ENCODE results near the gene SFXN3.

SFXN3 gene

GRCh38 chr10:100983868-100984671 lies 47.0 kb upstream of the SFXN3 start:
- TF ChIP-seq GLIS3 (CRISPR knock-in tag; IDR thresholded peaks at IDR 0.05), result no peak
- no peak for TF ChIP-seq ZNF70 (CRISPR knock-in tag; IDR thresholded peaks at IDR 0.05)
- no peak for TF ChIP-seq TCF4 (CRISPR knock-in tag; IDR thresholded peaks at IDR 0.05; ENCODE audit: borderline replicate concordance)
- TF ChIP-seq PPARA (CRISPR knock-in tag; IDR thresholded peaks at IDR 0.05; ENCODE audit: borderline replicate concordance), result no peak
- TF ChIP-seq SNAI2 (CRISPR knock-in tag; IDR thresholded peaks at IDR 0.05), result no peak
- TF ChIP-seq CSDC2 (CRISPR knock-in tag; IDR thresholded peaks at IDR 0.05), result no peak
- no peak for TF ChIP-seq CSRNP3 (CRISPR knock-in tag; IDR thresholded peaks at IDR 0.05)
- TF ChIP-seq ISL1 (CRISPR knock-in tag; IDR thresholded peaks at IDR 0.05), result no peak
- no peak for TF ChIP-seq ZFP30 (CRISPR knock-in tag; IDR thresholded peaks at IDR 0.05)
- no peak for TF ChIP-seq ZNF8 (CRISPR knock-in tag; IDR thresholded peaks at IDR 0.05)
- ATAC-seq, result no peak

- no peak for ATAC-seq
- TF ChIP-seq OSR1 (CRISPR knock-in tag; IDR thresholded peaks at IDR 0.05) (no peak), ISL1 (CRISPR knock-in tag; IDR thresholded peaks at IDR 0.05) (no peak), ZFP3 (CRISPR knock-in tag; IDR thresholded peaks at IDR 0.05) (no peak), POU6F1 (CRISPR knock-in tag; IDR thresholded peaks at IDR 0.05; ENCODE audit: borderline replicate concordance, low read depth) (no peak), ZC3H10 (CRISPR knock-in tag; IDR thresholded peaks at IDR 0.05) (no peak), SNAI2 (CRISPR knock-in tag; IDR thresholded peaks at IDR 0.05) (no peak), CSDC2 (CRISPR knock-in tag; IDR thresholded peaks at IDR 0.05) (no peak), ZFP30 (CRISPR knock-in tag; IDR thresholded peaks at IDR 0.05) (no peak), ZNF70 (CRISPR knock-in tag; IDR thresholded peaks at IDR 0.05) (no peak), ARNTL (CRISPR knock-in tag; IDR thresholded peaks at IDR 0.05; ENCODE audit: borderline replicate concordance, low read depth) (no peak), TCF4 (CRISPR knock-in tag; IDR thresholded peaks at IDR 0.05; ENCODE audit: borderline replicate concordance) (no peak), CREB5 (CRISPR knock-in tag; IDR thresholded peaks at IDR 0.05; ENCODE audit: low read depth) (no peak), GLIS3 (CRISPR knock-in tag; IDR thresholded peaks at IDR 0.05) (no peak), TOX (CRISPR knock-in tag; IDR thresholded peaks at IDR 0.05; ENCODE audit: borderline replicate concordance) (no peak), ZNF8 (CRISPR knock-in tag; IDR thresholded peaks at IDR 0.05) (no peak)
- TF ChIP-seq, protein P1, sequence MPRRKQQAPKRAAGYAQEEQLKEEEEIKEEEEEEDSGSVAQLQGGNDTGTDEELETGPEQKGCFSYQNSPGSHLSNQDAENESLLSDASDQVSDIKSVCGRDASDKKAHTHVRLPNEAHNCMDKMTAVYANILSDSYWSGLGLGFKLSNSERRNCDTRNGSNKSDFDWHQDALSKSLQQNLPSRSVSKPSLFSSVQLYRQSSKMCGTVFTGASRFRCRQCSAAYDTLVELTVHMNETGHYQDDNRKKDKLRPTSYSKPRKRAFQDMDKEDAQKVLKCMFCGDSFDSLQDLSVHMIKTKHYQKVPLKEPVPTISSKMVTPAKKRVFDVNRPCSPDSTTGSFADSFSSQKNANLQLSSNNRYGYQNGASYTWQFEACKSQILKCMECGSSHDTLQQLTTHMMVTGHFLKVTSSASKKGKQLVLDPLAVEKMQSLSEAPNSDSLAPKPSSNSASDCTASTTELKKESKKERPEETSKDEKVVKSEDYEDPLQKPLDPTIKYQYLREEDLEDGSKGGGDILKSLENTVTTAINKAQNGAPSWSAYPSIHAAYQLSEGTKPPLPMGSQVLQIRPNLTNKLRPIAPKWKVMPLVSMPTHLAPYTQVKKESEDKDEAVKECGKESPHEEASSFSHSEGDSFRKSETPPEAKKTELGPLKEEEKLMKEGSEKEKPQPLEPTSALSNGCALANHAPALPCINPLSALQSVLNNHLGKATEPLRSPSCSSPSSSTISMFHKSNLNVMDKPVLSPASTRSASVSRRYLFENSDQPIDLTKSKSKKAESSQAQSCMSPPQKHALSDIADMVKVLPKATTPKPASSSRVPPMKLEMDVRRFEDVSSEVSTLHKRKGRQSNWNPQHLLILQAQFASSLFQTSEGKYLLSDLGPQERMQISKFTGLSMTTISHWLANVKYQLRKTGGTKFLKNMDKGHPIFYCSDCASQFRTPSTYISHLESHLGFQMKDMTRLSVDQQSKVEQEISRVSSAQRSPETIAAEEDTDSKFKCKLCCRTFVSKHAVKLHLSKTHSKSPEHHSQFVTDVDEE (CRISPR knock-in tag; IDR thresholded peaks at IDR 0.05), result no peak
These were observed 46.3 kb upstream of the SFXN3 start for GRCh38 chr10:100984672-100985177.

- no peak for ATAC-seq
- no peak for TF ChIP-seq POU6F1 (CRISPR knock-in tag; IDR thresholded peaks at IDR 0.05; ENCODE audit: borderline replicate concordance, low read depth)
- TF ChIP-seq CREB5 (CRISPR knock-in tag; IDR thresholded peaks at IDR 0.05; ENCODE audit: low read depth), result no peak
- TF ChIP-seq PPARA (CRISPR knock-in tag; IDR thresholded peaks at IDR 0.05; ENCODE audit: borderline replicate concordance), result no peak
- no peak for TF ChIP-seq SNAI2 (CRISPR knock-in tag; IDR thresholded peaks at IDR 0.05)
- no peak for TF ChIP-seq TCF4 (CRISPR knock-in tag; IDR thresholded peaks at IDR 0.05; ENCODE audit: borderline replicate concordance)
- TF ChIP-seq, protein P1 (CRISPR knock-in tag; IDR thresholded peaks at IDR 0.05), result no peak
- no peak for TF ChIP-seq ZNF70 (CRISPR knock-in tag; IDR thresholded peaks at IDR 0.05)
- TF ChIP-seq ZC3H10 (CRISPR knock-in tag; IDR thresholded peaks at IDR 0.05), result no peak
- TF ChIP-seq GLIS3 (CRISPR knock-in tag; IDR thresholded peaks at IDR 0.05), result no peak
- TF ChIP-seq OSR1 (CRISPR knock-in tag; IDR thresholded peaks at IDR 0.05), result no peak
- no peak for TF ChIP-seq CSRNP3 (CRISPR knock-in tag; IDR thresholded peaks at IDR 0.05)
- TF ChIP-seq TOX (CRISPR knock-in tag; IDR thresholded peaks at IDR 0.05; ENCODE audit: borderline replicate concordance), result no peak
These were observed 45.7 kb upstream of the SFXN3 start for GRCh38 chr10:100985336-100985735.
